Fibroblast of skin of scalp (primary cell): ENCODE measurements around the gene AMBP.
A peak's percentile ranks its signal among the peaks of the same experiment; 100 is the strongest.
"Not testable (repeated sequence)": the region's sequence is repeated elsewhere in the genome, so short reads cannot be mapped to it uniquely, and the experiment has no call there.

Experiments used
- DNase-seq: peaks from one replicate; pipeline ENCODE4 v3.0.0-alpha.2; 2013

Gene AMBP

GRCh38 chr9:114091711-114092110 is 13.6 kb upstream of the AMBP start:
- DNase-seq = no peak

- DNase-seq = no peak
These were observed 12.7 kb upstream of the AMBP start for GRCh38 chr9:114090798-114091197.

DNA sequence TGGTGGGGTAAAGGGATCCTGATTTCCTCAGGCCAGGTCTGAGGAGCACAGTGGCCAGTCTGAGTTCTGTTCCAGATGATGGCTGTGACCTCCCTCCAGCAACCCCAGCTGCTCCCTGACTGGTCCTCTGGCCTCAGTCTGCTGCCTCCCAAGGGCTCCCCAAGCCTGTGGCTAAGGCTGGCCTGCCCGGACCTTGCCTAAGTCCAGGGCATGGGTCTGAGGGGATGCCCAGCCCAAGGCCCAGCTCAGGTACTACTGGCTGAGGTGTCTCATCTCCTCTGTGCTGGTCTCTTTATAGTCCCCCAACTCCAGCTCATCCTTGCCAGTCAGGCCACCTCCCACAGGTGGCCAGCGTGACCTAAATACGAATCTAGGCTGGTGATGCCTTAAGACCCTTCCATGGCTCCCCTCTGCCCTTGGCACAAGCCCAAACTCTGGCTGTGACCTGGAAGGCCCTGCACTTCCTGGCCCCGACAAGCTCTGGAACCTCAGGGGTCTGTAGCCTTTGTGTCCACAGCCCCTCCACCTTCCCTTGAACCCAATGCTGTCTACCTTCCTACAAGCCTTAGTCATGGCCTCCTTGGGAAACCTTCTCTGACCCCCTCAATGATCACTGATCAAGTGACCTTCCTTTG is 11.2 kb upstream of the AMBP start:
- no peak for DNase-seq

DNA sequence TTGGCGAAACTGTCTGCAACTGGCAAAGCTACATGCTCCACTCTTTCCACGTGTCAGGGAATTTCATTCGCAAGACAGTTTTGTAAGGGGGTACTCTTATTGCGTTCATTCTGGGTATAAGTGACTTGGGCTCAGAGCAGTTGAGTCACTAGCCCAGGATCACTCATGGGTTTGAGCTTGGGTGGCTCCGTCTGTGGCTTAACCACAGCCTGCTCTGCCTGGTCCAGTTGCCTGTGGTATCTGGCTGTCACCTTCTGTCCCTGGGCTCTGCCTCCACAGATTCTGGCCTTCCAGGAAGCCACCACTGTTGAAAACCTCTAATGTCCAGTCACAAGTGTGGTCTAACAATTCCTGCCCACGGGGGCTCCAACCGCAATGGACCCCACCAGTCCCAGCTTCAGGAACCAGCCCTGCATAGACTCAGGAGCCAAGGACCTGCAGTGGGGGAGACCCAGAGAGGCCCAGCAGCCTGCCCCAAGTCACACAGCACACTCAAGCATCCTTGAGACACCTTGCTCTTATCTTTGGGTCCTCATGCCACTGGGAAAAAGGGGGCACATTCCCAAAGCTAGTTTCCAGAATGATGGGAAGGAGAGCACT is 10.6 kb upstream of the AMBP start:
- no peak for DNase-seq

GRCh38 chr9:114087721-114088120 is 9.6 kb upstream of the AMBP start:
- no peak for DNase-seq

- DNase-seq = no peak
These were observed 8.5 kb upstream of the AMBP start for GRCh38 chr9:114086607-114087006.

DNA sequence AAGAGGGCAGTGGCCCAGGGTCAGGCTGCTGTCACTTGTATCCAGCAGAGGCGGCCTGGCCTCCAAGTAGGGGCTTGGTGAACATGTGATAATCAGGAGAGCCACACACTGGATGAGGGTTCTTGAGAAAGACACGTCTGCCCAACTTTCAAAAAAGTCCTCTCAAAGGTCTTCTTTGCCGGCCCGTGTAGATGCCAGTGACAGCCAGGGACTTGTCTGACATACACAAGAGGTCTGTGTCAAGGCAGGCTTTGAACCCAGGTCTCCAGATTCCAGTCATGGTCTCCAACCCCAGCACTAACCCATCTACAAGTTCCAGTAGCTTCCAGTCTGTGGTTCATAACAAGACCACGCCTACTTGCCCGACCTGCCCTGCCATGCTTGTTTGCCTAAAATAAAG is 7.9 kb upstream of the AMBP start:
- no peak for DNase-seq

- no peak for DNase-seq
These were observed 7.3 kb upstream of the AMBP start for GRCh38 chr9:114085387-114085789.

DNA sequence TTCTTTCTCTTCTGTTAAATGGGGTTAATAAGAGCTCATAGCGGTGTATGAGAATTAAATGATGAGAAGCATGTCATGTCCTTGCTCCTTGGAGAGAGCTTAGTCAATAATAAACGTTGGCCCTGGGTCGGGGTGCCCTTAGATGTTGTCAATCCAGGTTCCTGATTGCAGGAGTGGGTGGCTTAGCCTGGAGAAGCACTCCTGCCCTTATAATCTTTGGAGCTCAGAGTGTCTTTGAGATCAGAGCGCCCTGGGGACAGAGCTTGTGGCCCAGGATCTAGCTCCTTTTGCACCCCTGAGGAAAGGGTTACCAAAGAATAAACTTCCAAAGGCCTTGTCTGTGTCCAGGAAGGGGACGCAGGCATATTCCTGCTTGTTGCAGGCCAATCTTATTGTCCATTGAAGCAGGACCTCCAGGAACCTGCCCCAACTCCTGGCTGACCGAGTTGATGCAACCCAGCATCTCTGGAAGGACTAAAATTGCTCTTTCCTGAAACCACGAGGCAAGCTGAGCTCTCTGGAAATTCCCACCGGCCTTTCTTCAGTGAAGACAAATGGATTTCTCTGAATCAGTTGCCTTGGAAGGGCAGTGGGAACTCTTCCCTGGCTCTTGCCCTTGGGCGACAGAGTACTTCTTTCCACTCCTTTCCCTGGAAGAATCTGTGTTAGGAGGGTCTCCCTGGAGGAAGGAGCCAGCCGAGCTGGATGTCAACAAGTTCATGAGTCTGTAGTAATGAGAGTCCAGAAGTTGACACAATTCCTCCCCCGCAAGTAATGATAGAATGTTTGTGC is 6.4 kb upstream of the AMBP start:
- DNase-seq = no peak

DNA sequence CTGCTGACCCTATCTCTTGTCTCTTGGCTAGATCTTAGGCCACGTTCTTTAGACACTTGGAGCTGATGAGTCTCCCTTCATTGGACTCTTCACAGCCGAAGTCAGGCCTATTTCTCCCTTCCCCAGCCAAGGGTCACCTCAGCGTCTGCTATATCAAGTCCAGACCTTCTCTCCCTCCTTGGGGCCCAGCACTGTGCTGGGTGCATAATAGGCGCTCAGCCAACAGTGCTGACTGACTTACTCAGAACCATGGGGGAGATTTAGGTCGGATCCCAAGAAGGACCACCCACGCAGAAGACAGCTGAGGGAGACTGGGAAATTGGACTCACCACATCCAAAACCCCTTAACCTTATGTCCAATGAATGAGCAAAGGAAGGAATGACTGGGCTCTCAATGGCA is 5.6 kb upstream of the AMBP start:
- DNase-seq = no peak

DNA sequence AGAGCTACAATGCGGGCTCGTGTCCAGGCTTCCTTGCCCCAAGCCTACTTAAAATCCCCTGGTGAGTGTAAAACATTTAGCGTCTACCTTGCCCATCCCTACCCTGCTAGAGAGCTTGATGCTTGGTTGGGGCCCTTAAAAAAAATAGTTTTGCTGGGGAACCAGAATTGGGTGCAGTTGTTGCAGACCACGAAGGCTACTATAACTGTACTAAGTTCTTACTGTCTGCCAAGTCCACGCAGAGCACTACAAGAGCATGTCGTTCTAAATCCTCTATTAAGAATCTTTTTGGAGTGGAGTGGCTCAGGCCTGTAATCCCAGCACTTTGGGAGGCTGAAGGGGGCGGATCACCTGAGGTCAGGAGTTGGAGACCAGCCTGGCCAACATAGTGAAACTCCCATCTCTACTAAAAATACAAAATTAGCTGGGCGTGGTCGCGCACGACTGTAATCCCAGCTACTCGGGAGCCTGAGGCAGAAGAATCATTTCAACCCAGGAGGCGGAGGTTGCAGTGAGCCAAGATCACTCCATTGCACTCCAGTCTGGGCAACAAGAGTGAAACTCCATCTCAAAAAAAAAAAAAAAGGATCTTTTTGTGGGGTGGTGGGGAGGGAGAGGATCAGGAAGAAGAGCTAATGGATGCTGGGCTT is 4.8 kb upstream of the AMBP start:
- DNase-seq = not testable (repeated sequence)

GRCh38 chr9:114082017-114082762 is 4.1 kb upstream of the AMBP start:
- peak; percentile 85 for DNase-seq

- no peak for DNase-seq
These were observed 3.4 kb upstream of the AMBP start for GRCh38 chr9:114081441-114082016.

GRCh38 chr9:114080773-114081440 is 2.8 kb upstream of the AMBP start:
- DNase-seq = no peak

DNA sequence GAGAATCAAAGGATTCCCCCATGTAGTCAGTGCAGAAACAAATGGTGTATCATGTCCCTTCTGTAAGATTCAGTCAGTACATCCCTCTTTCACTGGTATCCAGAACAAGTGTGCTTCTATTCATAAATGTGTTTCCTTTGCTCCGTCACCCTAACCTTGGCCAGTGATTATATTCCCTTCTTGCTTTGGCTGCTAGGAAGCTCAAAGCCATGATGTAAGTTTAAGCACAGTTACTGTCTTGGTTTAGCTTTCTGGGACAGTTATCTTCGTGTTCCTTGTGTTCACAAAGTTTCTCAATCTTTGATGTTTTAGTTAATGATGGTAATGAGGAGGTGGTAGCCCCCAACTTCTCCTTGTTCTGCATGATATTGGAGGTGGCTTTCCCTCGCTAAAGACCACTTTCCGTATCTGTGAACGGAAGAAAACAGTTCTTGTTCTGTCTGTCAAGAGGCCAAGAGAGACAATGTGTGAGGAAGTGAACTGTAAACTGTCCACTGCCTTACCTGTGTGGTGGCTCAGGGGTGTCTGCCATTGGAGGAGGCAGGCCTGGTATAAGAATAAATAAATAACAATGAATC is 2.2 kb upstream of the AMBP start:
- no peak for DNase-seq

- no peak for DNase-seq
These were observed 669 bp upstream of the AMBP start for GRCh38 chr9:114078781-114079156.

DNA sequence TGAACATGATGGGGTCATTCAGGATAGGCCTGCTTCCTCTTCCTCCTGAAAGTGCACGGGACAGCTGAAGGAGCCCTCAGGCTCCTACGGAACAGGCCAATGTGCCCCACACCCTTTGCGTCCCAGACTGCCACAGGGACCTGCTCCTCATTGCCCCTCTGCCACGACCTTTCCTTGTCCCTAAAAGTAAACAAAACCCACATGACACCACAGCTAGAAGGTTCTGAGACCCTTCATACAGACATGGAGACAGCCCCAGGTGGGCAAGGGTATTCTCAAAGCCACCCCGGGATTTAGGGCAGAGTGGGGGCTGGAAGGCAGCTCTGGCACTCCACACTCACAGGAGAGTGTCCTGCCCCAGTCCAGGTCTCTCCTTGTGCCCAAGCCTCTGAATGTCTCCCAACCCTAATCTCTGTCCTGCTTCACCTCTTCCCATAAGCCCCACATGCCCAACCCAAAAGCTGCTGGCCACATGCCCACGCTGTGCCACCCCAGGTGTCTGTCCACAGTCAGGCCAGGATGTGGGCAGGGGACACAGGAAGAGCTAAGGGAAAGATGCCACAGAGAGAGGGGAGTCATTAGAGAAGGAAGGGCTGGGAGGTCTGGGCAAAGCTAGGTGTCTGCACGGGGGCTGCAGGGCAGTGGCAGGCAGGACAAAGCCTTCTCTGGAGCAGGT is 800 bp downstream of the AMBP start:
- DNase-seq = no peak

DNA sequence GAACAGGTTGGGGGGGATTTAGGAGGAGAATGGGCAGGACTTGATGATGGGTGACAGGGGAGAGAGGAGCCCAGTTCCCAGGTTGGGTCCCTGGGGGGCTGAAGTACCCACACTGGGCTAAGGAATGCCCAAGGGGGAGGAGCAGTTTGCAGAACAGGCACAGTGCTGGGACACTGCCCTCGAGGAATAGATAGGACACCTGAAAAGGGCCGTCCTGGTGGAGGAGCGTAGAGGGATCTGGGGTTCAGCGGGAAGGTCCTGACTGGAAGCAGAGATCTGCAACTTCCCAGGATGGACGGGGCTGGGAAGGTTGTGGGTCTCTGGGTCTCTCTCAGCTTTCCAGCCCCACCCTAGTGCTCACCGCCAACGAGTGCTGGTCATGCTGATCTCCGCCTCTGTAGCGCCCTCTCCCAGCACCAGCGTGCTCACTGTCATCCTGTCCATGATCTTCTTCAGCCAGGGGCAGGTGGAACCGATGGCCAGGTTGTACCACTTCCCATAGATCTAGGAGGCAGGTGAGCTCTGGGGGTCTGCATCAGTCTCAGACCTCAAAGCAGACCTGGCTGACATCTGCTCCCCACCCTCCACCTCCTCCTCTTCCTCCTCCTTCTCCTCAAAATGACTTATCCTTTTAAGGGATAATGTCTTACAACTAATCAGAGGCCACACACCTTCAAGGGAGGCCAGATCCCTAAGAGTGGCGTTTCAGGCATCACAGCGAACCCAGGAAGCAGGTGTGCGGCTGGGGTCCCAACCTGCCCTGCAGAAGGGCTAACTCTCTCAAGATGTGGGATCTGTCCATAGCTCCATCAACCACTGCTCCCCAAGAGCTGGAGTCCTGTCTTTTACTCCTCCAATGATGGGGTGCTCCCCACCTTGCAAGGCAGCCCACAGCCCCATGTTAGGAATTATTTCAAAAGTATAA is 1.6 kb downstream of the AMBP start:
- no peak for DNase-seq

GRCh38 chr9:114075602-114076001 is 2.5 kb downstream of the AMBP start:
- DNase-seq = no peak
